HFFc6 (cell line): ENCODE results near the gene CDH13. TPM values are rescaled to one million over a fixed set of nuclear protein-coding genes. Genes with fewer than 3 reads are reported as not detected.

ENCODE experiments used
- DNase-seq: peaks from one replicate; pipeline ENCODE4 v3.0.0-alpha.2; 2018
- H3K27ac Mint-ChIP-seq: 2 replicates; pipeline ENCODE4 v1.8.0; 2020; ENCODE audit warnings: mild to moderate bottlenecking, mixed read lengths
- H3K27me3 Mint-ChIP-seq: 2 replicates; pipeline ENCODE4 v1.8.0; 2021; ENCODE audit warnings: mild to moderate bottlenecking, moderate library complexity, mixed read lengths; ENCODE audit not compliant: insufficient read depth
- H3K36me3 Mint-ChIP-seq: 2 replicates; pipeline ENCODE4 v1.8.0; 2021; ENCODE audit warnings: low read depth, mixed read lengths
- H3K4me1 Mint-ChIP-seq: 2 replicates; pipeline ENCODE4 v1.8.0; 2020; ENCODE audit warnings: low read depth, mixed read lengths
- H3K4me3 Mint-ChIP-seq: 2 replicates; pipeline ENCODE4 v1.8.0; 2020; ENCODE audit warnings: mild to moderate bottlenecking, moderate library complexity, mixed read lengths
- H3K9me3 Mint-ChIP-seq: 2 replicates; pipeline ENCODE4 v1.8.0; 2020; ENCODE audit warnings: mild to moderate bottlenecking, mixed read lengths
- CTCF ChIP-seq: fragments of 200-600 bp; sonication (generic); IDR thresholded peaks from 2 replicates; pipeline ENCODE4 v1.5.0; 2021; ENCODE audit warnings: antibody characterized with exemption, mild to moderate bottlenecking
- total RNA-seq, 6 experiments: library from RNA; stranded (reverse); fragmentation: NEBNext Ultra II Directional; extraction: Animal tissue kit (Norgen Biotek cat#: 25700); gene quantifications; 2 replicates in 1 of 6; 3 replicates in 5 of 6; pipeline ENCODE4 v1.2.3, GENCODE V29; 2021

Gene CDH13
- total RNA-seq, 6 experiments from 2014 or later = 3.6 to 14.7 (median 4.7) TPM

GRCh38 chr16:83626676-83627075 lies 999.9 kb downstream of the CDH13 start:
- Mint-ChIP-seq H3K27me3 (peaks cover 2% of the 10 kb centered on the region; the same call in 1 of the 2 replicates), H3K4me1 (no peaks in the 10 kb centered on the region), H3K4me3 (no peak overlapping the region), H3K36me3 (peaks cover 9% of the 10 kb centered on the region), H3K27ac (no peak overlapping the region), H3K9me3 (peaks cover 72% of the 10 kb centered on the region)
- DNase-seq = no peak
- TF ChIP-seq CTCF = no peak

DNA sequence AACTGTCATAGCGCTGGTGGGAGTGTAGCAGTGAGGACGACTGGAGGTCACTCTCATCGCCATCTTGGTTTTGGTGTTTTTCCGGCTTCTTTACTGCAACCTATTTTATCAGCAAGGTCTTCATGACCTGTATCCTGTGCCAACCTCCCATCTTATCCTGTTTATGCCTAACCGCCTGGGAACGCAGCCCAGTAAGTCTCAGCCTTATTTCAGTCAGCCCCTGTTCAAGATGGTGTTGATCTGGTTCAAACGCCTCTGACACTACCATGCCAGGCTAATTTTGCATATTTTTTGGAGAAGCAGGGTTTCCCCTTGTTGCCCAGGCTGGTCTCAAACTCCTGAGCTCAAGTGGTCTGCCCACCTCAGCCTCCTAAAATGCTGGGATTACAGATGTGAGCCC lies 1001.2 kb downstream of the CDH13 start:
- no peak for DNase-seq
- no peak for TF ChIP-seq CTCF
- Mint-ChIP-seq H3K9me3 (peaks cover 70% of the 10 kb centered on the region), H3K27me3 (peaks cover 2% of the 10 kb centered on the region; the same call in 1 of the 2 replicates), H3K4me3 (no peak overlapping the region), H3K36me3 (peaks cover 9% of the 10 kb centered on the region), H3K27ac (no peak overlapping the region), H3K4me1 (no peaks in the 10 kb centered on the region)

- H3K27ac Mint-ChIP-seq = no peak overlapping the region
- peaks cover 5% of the 10 kb centered on the region; the same call in 1 of the 2 replicates for H3K36me3 Mint-ChIP-seq
- no peak overlapping the region for H3K4me3 Mint-ChIP-seq
- peaks cover 70% of the 10 kb centered on the region for H3K9me3 Mint-ChIP-seq
- H3K4me1 Mint-ChIP-seq = no peaks in the 10 kb centered on the region
- no peak for TF ChIP-seq CTCF
- DNase-seq = no peak
- peaks cover 2% of the 10 kb centered on the region; the same call in 1 of the 2 replicates for H3K27me3 Mint-ChIP-seq
Observed at GRCh38 chr16:83629426-83629825, 1002.7 kb downstream of the CDH13 start.

DNA sequence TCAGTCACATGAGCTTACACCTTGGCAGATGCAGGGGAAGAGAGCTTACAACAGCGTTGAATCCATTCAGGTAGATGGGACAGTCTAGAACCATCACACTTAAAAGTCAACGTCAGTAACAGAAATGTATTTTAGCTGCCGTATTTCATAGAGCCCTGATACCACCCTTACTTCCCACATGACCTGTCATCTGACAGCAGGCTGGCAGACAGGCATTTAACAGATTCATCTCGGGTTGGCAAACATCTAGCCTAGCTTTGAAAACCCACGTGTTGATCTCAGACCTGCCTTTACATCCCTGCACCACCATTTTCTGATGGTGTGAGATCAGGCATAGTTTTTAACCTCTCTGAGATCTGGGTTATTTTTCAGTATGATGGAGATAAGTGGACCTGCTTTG lies 1003.1 kb downstream of the CDH13 start:
- DNase-seq = no peak
- peaks cover 70% of the 10 kb centered on the region for H3K9me3 Mint-ChIP-seq
- H3K4me3 Mint-ChIP-seq = no peak overlapping the region
- H3K36me3 Mint-ChIP-seq = peaks cover 5% of the 10 kb centered on the region; the same call in 1 of the 2 replicates
- no peaks in the 10 kb centered on the region for H3K4me1 Mint-ChIP-seq
- H3K27me3 Mint-ChIP-seq = peaks cover 2% of the 10 kb centered on the region; the same call in 1 of the 2 replicates
- no peak overlapping the region for H3K27ac Mint-ChIP-seq
- TF ChIP-seq CTCF = no peak

DNA sequence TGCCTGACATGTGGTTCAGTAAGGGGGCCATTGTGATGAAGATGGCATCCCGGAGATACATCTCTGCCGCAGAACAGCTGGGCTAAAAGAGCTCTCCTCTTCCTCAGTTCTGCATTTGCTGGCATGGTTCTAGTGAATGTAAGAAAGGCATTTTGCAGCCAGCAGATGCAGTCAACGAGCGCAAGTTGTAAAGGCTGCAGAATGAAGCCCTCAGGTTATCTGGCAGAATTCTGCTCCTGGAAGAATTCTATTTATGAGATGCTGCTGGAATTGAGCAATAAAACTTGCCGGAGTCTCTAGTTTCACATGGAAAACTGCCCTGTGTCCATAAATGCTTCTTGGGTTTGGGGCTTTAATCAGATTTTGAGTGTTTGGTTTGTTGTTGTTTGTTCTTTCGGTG lies 1004.2 kb downstream of the CDH13 start:
- Mint-ChIP-seq H3K36me3 (peaks cover 5% of the 10 kb centered on the region; the same call in 1 of the 2 replicates), H3K27ac (no peak overlapping the region), H3K4me3 (no peak overlapping the region), H3K9me3 (peaks cover 62% of the 10 kb centered on the region), H3K27me3 (peaks cover 2% of the 10 kb centered on the region), H3K4me1 (no peaks in the 10 kb centered on the region)
- TF ChIP-seq CTCF = no peak
- DNase-seq = no peak

- no peak for DNase-seq
- no peaks in the 10 kb centered on the region; the same call in 1 of the 2 replicates for H3K27me3 Mint-ChIP-seq
- no peaks in the 10 kb centered on the region for H3K4me1 Mint-ChIP-seq
- H3K4me3 Mint-ChIP-seq = no peak overlapping the region
- H3K9me3 Mint-ChIP-seq = peaks cover 55% of the 10 kb centered on the region
- H3K36me3 Mint-ChIP-seq = no peaks in the 10 kb centered on the region
- no peak for TF ChIP-seq CTCF
- H3K27ac Mint-ChIP-seq = no peak overlapping the region
Observed at GRCh38 chr16:83633286-83633685, 1006.5 kb downstream of the CDH13 start.
